GM06990 (cell line): ENCODE measurements around the gene MEF2C.
"Not testable (repeated sequence)": the region's sequence is repeated elsewhere in the genome, so short reads cannot be mapped to it uniquely, and the experiment has no call there.

Source experiments
- DNase-seq: peaks from one replicate; pipeline ENCODE4 v3.0.0-alpha.2; 2011; ENCODE audit not compliant: insufficient read length; ENCODE audit errors: extremely low read depth
- H3K27me3 ChIP-seq: replicated peaks from 2 replicates; pipeline ENCODE4 v1.6.0; 2011; ENCODE audit warnings: low read length; ENCODE audit not compliant: control insufficient read depth, insufficient read depth
- H3K36me3 ChIP-seq: 2 replicates; pipeline ENCODE4 v1.5.1; 2011; ENCODE audit warnings: low read length; ENCODE audit not compliant: control insufficient read depth, insufficient read depth
- H3K4me3 ChIP-seq: replicated peaks from 2 replicates; pipeline ENCODE4 v1.5.1; 2011; ENCODE audit warnings: low read depth, mild to moderate bottlenecking, control low read depth, low read length
- CTCF ChIP-seq: IDR thresholded peaks from 2 replicates; pipeline ENCODE4 v1.5.1; 2011; ENCODE audit warnings: low read length, control low read depth, mild to moderate bottlenecking, inconsistent platforms; ENCODE audit not compliant: insufficient read depth, poor library complexity, severe bottlenecking

MEF2C gene

GRCh38 chr5:88807327-88807726 is 75.7 kb downstream of the MEF2C start:
- H3K27me3 ChIP-seq, result no peaks in the 10 kb centered on the region
- no peak overlapping the region for H3K4me3 ChIP-seq
- H3K36me3 ChIP-seq, result peaks cover 7% of the 10 kb centered on the region
- no peak for DNase-seq
- TF ChIP-seq CTCF, result no peak

- no peak overlapping the region for H3K4me3 ChIP-seq
- no peaks in the 10 kb centered on the region for H3K27me3 ChIP-seq
- H3K36me3 ChIP-seq, result peaks cover 8% of the 10 kb centered on the region
- DNase-seq, result no peak
- TF ChIP-seq CTCF, result no peak
These were observed 76.6 kb downstream of the MEF2C start for GRCh38 chr5:88806338-88806737.

- no peak for TF ChIP-seq CTCF
- no peaks in the 10 kb centered on the region for H3K27me3 ChIP-seq
- no peak overlapping the region for H3K4me3 ChIP-seq
- peaks cover 13% of the 10 kb centered on the region for H3K36me3 ChIP-seq
- DNase-seq, result no peak
These were observed 77.7 kb downstream of the MEF2C start for GRCh38 chr5:88805151-88805784.

- no peaks in the 10 kb centered on the region for H3K27me3 ChIP-seq
- H3K4me3 ChIP-seq, result no peak overlapping the region
- peaks cover 17% of the 10 kb centered on the region for H3K36me3 ChIP-seq
- no peak for DNase-seq
- no peak for TF ChIP-seq CTCF
These were observed 78.5 kb downstream of the MEF2C start for GRCh38 chr5:88804444-88804843.

GRCh38 chr5:88803309-88803708 is 79.7 kb downstream of the MEF2C start:
- Histone ChIP-seq H3K4me3 (no peak overlapping the region), H3K27me3 (no peaks in the 10 kb centered on the region), H3K36me3 (peaks cover 20% of the 10 kb centered on the region)
- no peak for TF ChIP-seq CTCF
- no peak for DNase-seq

GRCh38 chr5:88799938-88800535 is 82.9 kb downstream of the MEF2C start:
- TF ChIP-seq CTCF, result no peak
- Histone ChIP-seq H3K27me3 (no peaks in the 10 kb centered on the region), H3K4me3 (no peak overlapping the region), H3K36me3 (peaks cover 20% of the 10 kb centered on the region)
- DNase-seq, result no peak

GRCh38 chr5:88798933-88799332 is 84.1 kb downstream of the MEF2C start:
- not testable (repeated sequence) for H3K4me3 ChIP-seq, H3K27me3 ChIP-seq, DNase-seq
- peaks cover 14% of the 10 kb centered on the region for H3K36me3 ChIP-seq

- H3K36me3 ChIP-seq, H3K4me3 ChIP-seq, DNase-seq, H3K27me3 ChIP-seq: not testable (repeated sequence)
These were observed 89.2 kb downstream of the MEF2C start for GRCh38 chr5:88793797-88794196.
